ENCODE data around the gene OPA1. TPM values are rescaled to one million over a fixed set of nuclear protein-coding genes. Genes with fewer than 3 reads are reported as not detected.

The OPA1 gene
- polyA plus RNA-seq, 1 experiment = 19.2 TPM

DNA sequence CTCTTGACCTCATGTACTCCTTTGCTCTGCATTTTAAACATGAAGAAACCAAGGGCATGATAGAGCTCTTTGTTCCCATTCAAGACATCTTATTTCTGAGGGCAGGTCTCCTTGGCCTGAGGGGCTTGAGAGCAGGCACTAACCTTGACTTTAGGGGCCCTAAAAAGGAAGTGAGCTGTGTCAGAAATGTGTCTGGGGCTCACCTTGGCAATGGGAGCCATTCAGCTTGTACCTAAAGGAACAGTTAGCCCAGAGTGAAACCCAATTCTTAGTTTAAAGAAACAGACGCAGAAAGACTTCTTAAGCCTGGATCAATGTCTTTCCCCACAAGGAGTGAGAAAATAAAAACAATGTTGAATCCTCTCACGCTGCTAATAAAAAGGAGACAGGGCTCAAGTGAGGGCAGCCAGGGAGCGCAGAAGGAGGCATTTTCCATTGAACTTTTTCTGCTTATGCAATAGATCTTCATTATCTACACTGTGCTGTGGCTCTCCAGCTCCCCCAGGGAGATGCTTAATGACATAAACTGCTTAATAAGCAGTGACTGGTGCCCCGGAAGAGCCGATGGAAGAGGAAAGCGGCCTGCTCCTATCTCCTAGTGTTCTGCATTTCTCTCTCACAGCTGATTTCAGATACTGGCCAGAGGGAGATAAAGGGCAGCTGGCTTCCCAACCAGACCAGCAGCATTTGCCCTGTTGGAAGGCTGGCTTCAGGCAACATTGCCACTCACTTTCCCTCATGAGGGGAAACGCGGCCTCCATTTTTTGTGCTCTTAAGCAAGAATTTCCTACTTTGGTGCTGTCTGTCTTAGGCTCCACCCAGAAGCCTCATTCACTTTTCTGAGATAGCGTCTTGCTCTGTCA, 152.0 kb downstream of the OPA1 start:
- H3K27me3 ChIP-seq (ENCODE audit: control insufficient read depth, insufficient read depth, low read length) = no peaks in the 10 kb centered on the region; the same call in 1 of the 2 replicates
- CTCF ChIA-PET = interaction anchor here (0.7 kb wide), 1 partner anchor 9 kb away, joined by 3 read pairs; no protein-coding TSS in a partner anchor
- POLR2A ChIA-PET = no interaction called here
- H3K4me3 ChIP-seq (ENCODE audit: low read depth, low read length) = no peak overlapping the region
- no peaks in the 10 kb centered on the region for H3K36me3 ChIP-seq (ENCODE audit: control insufficient read depth, insufficient read depth, low read length)
- DNase-seq (ENCODE audit: low read depth) = no peak
- TF ChIP-seq, protein P1, sequence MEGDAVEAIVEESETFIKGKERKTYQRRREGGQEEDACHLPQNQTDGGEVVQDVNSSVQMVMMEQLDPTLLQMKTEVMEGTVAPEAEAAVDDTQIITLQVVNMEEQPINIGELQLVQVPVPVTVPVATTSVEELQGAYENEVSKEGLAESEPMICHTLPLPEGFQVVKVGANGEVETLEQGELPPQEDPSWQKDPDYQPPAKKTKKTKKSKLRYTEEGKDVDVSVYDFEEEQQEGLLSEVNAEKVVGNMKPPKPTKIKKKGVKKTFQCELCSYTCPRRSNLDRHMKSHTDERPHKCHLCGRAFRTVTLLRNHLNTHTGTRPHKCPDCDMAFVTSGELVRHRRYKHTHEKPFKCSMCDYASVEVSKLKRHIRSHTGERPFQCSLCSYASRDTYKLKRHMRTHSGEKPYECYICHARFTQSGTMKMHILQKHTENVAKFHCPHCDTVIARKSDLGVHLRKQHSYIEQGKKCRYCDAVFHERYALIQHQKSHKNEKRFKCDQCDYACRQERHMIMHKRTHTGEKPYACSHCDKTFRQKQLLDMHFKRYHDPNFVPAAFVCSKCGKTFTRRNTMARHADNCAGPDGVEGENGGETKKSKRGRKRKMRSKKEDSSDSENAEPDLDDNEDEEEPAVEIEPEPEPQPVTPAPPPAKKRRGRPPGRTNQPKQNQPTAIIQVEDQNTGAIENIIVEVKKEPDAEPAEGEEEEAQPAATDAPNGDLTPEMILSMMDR (IDR thresholded peaks at IDR 0.05; ENCODE audit: insufficient read depth, low read depth, low read length) = no peak

DNA sequence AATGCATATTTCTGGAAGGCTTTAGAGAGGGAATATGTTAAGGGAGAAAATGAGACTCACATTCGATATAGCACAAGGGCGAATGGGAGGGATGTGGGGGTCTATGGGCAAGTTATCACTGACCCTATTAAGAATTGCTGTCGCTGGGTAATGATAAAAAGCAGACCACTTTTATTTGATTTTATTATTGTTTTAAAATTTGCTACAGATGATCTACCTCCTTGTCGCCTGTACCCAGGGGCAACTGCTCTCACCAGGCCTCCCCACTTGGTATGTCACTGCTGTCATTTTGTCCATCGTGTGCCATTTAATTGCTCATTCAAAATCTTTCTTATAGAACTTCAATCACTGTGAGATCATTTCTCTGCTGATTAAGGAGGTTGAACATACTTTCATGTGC, 153.8 kb downstream of the OPA1 start:
- ChIA-PET CTCF (no interaction called here), POLR2A (no interaction called here)
- Histone ChIP-seq H3K27me3 (ENCODE audit: control insufficient read depth, insufficient read depth, low read length) (no peaks in the 10 kb centered on the region; the same call in 1 of the 2 replicates), H3K36me3 (ENCODE audit: control insufficient read depth, insufficient read depth, low read length) (no peaks in the 10 kb centered on the region), H3K4me3 (ENCODE audit: low read depth, low read length) (no peak overlapping the region)
- TF ChIP-seq, protein P1 (IDR thresholded peaks at IDR 0.05; ENCODE audit: insufficient read depth, low read depth, low read length) = no peak
- DNase-seq (ENCODE audit: low read depth) = no peak

Small RNA genes lying within 50 kb of the gene (small RNA-seq; reads per million reads assigned to genes)
- gene RF00019 (ENCODE audit: insufficient read length, low read depth, low replicate concordance) = not detected
- gene RN7SL447P (ENCODE audit: insufficient read length, low read depth, low replicate concordance) = not detected

Other genes starting within 250 kb of the OPA1 start
- gene ATP13A5, start 214.5 kb upstream of the OPA1 start, polyA plus RNA-seq (2011; rRNA removed) = not detected in 2 replicates
- 0.09 and 0.10 TPM in 2 replicates for gene ATP13A4, start 38.3 kb upstream of the OPA1 start, polyA plus RNA-seq (2011; rRNA removed)